ENCODE data around the gene IRX5. TPM values are rescaled to one million over a fixed set of nuclear protein-coding genes. Genes with fewer than 3 reads are reported as not detected.

Gene IRX5
- total and polyA plus RNA-seq, 2 of the 8 experiments (the other 6 are each of a cell fraction or from before 2014, with no cell fraction given): 0.48 to 0.56 TPM

DNA sequence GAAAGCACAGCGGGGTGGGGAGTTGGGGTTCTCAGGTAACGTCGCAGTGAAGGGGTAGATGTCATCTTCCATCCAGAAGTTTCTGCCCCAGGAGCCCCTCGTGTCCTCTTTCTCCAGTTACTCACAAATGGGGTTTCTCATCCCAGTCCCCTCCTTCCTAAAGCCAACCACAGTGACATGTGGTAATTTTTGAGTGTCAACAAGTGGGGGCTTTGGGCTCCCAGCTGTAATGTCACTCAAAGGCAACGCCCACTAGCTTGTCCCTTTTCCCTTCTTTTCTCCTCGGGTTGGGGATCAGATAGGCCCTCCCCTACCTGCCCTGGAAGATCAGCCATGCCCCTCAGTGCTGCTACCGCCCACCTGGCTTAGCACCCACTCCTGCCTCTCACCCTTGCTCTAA lies 14.4 kb downstream of the IRX5 start:
- H2BK20ac ChIP-seq (ENCODE audit: low read length): no peak overlapping the region
- FAIRE-seq: no peak
- H3K4ac ChIP-seq (replicated peaks; ENCODE audit: insufficient read length, low read depth, low read length): no peak overlapping the region
- H3K14ac ChIP-seq (ENCODE audit: insufficient read length): no peak overlapping the region
- no peak overlapping the region for H3K4me2 ChIP-seq (ENCODE audit: insufficient read depth in 1 of 2, low read depth in 2 of 2, low read length in 2 of 2)
- peaks cover 0 to 5% of the 10 kb centered on the region in 2 experiments for H4K20me1 ChIP-seq (replicated peaks in 1 of 2; ENCODE audit: control insufficient read depth in 1 of 2, insufficient read depth in 2 of 2, low read length in 2 of 2)
- H4K5ac ChIP-seq (ENCODE audit: insufficient read length, low read depth, low read length): no peak overlapping the region
- H3K18ac ChIP-seq (ENCODE audit: extremely low read depth, low read length): no peak overlapping the region
- ChIA-PET CTCF (ENCODE audit: partially characterized antibody) (interaction anchor here (0.6 to 1.4 kb wide), 5 partner anchors 12 to 96 kb away, joined by 3 to 6 read pairs (median 3); no protein-coding TSS in a partner anchor), POLR2A (ENCODE audit: partially characterized antibody) (no interaction called here)
- no peaks in the 10 kb centered on the region for H3K23me2 ChIP-seq (ENCODE audit: low read depth, low read length)
- no peak overlapping the region for H2BK5ac ChIP-seq (ENCODE audit: low read depth, low read length)
- H3K56ac ChIP-seq (replicated peaks; ENCODE audit: insufficient read length, low read depth, low read length): no peak overlapping the region
- no peak overlapping the region for H3K23ac ChIP-seq (ENCODE audit: insufficient read length)
- 82% methylated on average over 7 of the region's 7 CpGs; no CpG with 5 or more reads in 1 of the 2 experiments for WGBS, 2 experiments (ENCODE audit: extremely low coverage in 1 of 2, insufficient coverage in 1 of 2, insufficient read length in 1 of 2, insufficient replicate concordance in 2 of 2, low coverage in 1 of 2, low lambda C conversion rate in 2 of 2, missing lambda C conversion rate in 1 of 2)
- no peaks in the 10 kb centered on the region for H3K9me3 ChIP-seq (ENCODE audit: insufficient read depth in 2 of 2, low read depth in 1 of 2, low read length in 1 of 2)
- H4K91ac ChIP-seq (replicated peaks; ENCODE audit: insufficient read length, low read length): no peak overlapping the region
- H3K9ac ChIP-seq (replicated peaks in 1 of 4; ENCODE audit: extremely low read depth in 1 of 4, low read depth in 3 of 4, low read length in 3 of 4): no peak overlapping the region
- H3K27ac ChIP-seq (ENCODE audit: low read depth, low read length): no peak overlapping the region
- no peak overlapping the region for H3K4me3 ChIP-seq (ENCODE audit: extremely low read depth in 1 of 4, insufficient read depth in 2 of 4, low read depth in 3 of 4, low read length in 4 of 4)
- no peak overlapping the region for H4K8ac ChIP-seq (ENCODE audit: extremely low read depth, insufficient read depth, low read length)
- no peak overlapping the region for H2BK12ac ChIP-seq (ENCODE audit: low read depth, low read length)
- H3K4me1 ChIP-seq (replicated peaks in 1 of 4; ENCODE audit: control insufficient read depth in 3 of 4, insufficient read depth in 4 of 4, low read length in 3 of 4): peaks cover 0 to under 1% (median 0%) of the 10 kb centered on the region in 4 experiments; a peak in 1 of 7 replicates
- peaks cover 17 to 27% (median 24%) of the 10 kb centered on the region in 4 experiments for H3K27me3 ChIP-seq (replicated peaks in 1 of 4; ENCODE audit: control insufficient read depth in 3 of 4, extremely low read depth in 1 of 4, insufficient read depth in 3 of 4, low read length in 3 of 4)
- H3K36me3 ChIP-seq (ENCODE audit: control insufficient read depth in 2 of 4, insufficient read depth in 4 of 4, low read length in 3 of 4): no peaks in the 10 kb centered on the region
- no peaks in the 10 kb centered on the region for H3K79me2 ChIP-seq (ENCODE audit: control insufficient read depth in 1 of 2, insufficient read depth in 2 of 2, low read length in 2 of 2)
- H2AFZ ChIP-seq (ENCODE audit: low read length): no peak overlapping the region
- no peak overlapping the region for H2BK120ac ChIP-seq (replicated peaks; ENCODE audit: low read depth, low read length)
- no peak overlapping the region for H2BK15ac ChIP-seq (ENCODE audit: low read length)
- H3K79me1 ChIP-seq (ENCODE audit: low read depth, low read length): no peaks in the 10 kb centered on the region
- H2AK5ac ChIP-seq (ENCODE audit: low read depth, low read length): no peak overlapping the region
- no peak for DNase-seq (ENCODE audit: low read depth in 1 of 2, low spot score in 2 of 2)
- TF ChIP-seq RFX5 (IDR thresholded peaks at IDR 0.05; ENCODE audit: borderline replicate concordance, low read depth, low read length): no peak
- TF ChIP-seq CBX5 (IDR thresholded peaks at IDR 0.05; ENCODE audit: low read depth, low read length): no peak
- no peak for TF ChIP-seq CTBP2 (IDR thresholded peaks at IDR 0.05; ENCODE audit: borderline replicate concordance, insufficient read depth, insufficient read length, low read length)
- TF ChIP-seq SP4 (IDR thresholded peaks at IDR 0.05; ENCODE audit: low read length): no peak
- TF ChIP-seq CEBPB (IDR thresholded peaks at IDR 0.05; ENCODE audit: low read depth, low read length): no peak

Measured in H1 (cell line).